Natural killer cell (primary cell): Measurements from ENCODE around the gene KBTBD2. TPM values are rescaled to one million over a fixed set of nuclear protein-coding genes. Genes with fewer than 3 reads are reported as not detected.

Experiments used
- total RNA-seq, 4 donors: library from RNA; stranded (reverse); fragments of 120-200 nt in 1 of 4; gene quantifications; one replicate each; pipeline versions ENCODE4 v1.2.3 to v1.2.4, GENCODE V29; 2013 to 2022

Gene KBTBD2
- total RNA-seq, 3 donors from 2014 or later (not counting 1 experiment from before 2014, with no cell fraction given) = 124 to 161 (median 150) TPM

Other genes starting within 250 kb of the KBTBD2 start
- 1 to 10 TPM in 1 of 3 donors, not detected in 2; 2.3 TPM for gene FKBP9, start 65.7 kb upstream of the KBTBD2 start, total RNA-seq
- gene NT5C3A, start 171.0 kb upstream of the KBTBD2 start, total RNA-seq = 10 to 100 TPM; 33.7 to 49.8 (median 49.5) TPM
- 10 to 100 TPM; 19.1 to 27.6 (median 21.9) TPM for gene RP9, start 217.6 kb upstream of the KBTBD2 start, total RNA-seq
- 10 to 100 TPM; 25.1 to 34.6 (median 34.4) TPM for gene BBS9, start 237.8 kb upstream of the KBTBD2 start, total RNA-seq